Brain microvascular endothelial cell (primary cell): Measurements from ENCODE around the gene FAM186B.
"Not testable (repeated sequence)": the region's sequence is repeated elsewhere in the genome, so short reads cannot be mapped to it uniquely, and the experiment has no call there.

Experiments used
- DNase-seq: peaks from one replicate; pipeline ENCODE4 v3.0.0-alpha.2; 2020
- H3K27ac ChIP-seq: fragments of 250-450 bp; sonication (Bioruptor Pico); 2 replicates; pipeline ENCODE4 v1.5.1; 2020; ENCODE audit warnings: mild to moderate bottlenecking, moderate library complexity
- H3K27me3 ChIP-seq: fragments of 250-450 bp; sonication (Bioruptor Pico); replicated peaks from 2 replicates; pipeline ENCODE4 v1.5.1; 2020; ENCODE audit warnings: mild to moderate bottlenecking
- H3K36me3 ChIP-seq: fragments of 250-450 bp; sonication (Bioruptor Pico); replicated peaks from 2 replicates; pipeline ENCODE4 v1.5.1; 2020; ENCODE audit warnings: mild to moderate bottlenecking
- H3K4me3 ChIP-seq: 2 replicates; pipeline ENCODE4 v1.5.1; 2011; ENCODE audit warnings: low read depth, mild to moderate bottlenecking, control low read depth, low read length, moderate library complexity
- in situ Hi-C: cut with HindIII; loops from 2 replicates; pipeline ENCODE4 v1.10.0; 2017; ENCODE audit warnings: low sequenced_read_pairs, low pct_ligation_motif_present
- TF ChIP-seq, protein P1 (sequence below): IDR thresholded peaks from 2 replicates; pipeline ENCODE4 v1.5.1; 2011; ENCODE audit warnings: low read depth, mild to moderate bottlenecking, moderate library complexity, low read length, control low read depth, inconsistent platforms; ENCODE audit errors: missing control alignments

The FAM186B gene

DNA sequence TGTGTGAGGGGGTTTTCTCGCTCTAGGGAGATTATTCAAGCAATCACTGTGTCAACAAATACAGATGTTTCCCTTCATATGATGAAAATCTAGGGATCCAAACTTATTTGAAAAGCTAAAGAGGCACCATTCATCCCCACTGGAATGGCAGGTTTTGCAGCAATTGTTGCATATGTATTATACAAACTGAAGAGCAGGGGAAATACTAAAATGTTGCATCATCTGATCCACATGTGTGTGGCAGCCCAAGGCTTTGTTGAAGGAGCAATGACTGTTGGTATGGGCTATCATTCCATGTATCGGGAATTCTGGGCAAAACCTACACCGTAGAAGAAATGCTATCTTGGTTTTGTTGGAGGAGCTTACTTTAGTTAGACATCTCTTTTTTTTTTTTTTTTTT, 13.8 kb upstream of the FAM186B start:
- no peak for DNase-seq
- Histone ChIP-seq H3K27me3 (no peaks in the 10 kb centered on the region), H3K4me3 (no peak overlapping the region), H3K36me3 (no peaks in the 10 kb centered on the region), H3K27ac (no peak overlapping the region)
- TF ChIP-seq, protein P1, sequence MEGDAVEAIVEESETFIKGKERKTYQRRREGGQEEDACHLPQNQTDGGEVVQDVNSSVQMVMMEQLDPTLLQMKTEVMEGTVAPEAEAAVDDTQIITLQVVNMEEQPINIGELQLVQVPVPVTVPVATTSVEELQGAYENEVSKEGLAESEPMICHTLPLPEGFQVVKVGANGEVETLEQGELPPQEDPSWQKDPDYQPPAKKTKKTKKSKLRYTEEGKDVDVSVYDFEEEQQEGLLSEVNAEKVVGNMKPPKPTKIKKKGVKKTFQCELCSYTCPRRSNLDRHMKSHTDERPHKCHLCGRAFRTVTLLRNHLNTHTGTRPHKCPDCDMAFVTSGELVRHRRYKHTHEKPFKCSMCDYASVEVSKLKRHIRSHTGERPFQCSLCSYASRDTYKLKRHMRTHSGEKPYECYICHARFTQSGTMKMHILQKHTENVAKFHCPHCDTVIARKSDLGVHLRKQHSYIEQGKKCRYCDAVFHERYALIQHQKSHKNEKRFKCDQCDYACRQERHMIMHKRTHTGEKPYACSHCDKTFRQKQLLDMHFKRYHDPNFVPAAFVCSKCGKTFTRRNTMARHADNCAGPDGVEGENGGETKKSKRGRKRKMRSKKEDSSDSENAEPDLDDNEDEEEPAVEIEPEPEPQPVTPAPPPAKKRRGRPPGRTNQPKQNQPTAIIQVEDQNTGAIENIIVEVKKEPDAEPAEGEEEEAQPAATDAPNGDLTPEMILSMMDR = no peak
- in situ Hi-C loops = no loop called here

DNA sequence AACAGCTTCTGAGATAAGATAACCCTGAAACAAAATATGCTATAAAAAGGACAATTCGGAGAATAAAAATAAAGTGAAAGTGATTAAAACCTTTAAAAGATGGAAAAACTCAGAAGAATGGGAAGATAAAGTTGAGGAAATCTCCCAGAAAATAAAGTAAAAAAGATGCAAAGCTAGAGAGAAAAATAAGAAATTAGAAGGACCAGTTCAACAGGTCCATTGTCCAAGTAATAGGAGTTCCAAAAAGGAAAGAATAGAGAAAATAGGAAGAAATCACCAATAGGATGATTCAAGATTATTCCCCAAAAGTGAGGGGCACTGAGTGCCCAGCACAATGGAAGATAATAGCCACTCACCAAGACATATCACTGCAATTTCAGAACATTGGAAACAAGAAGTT, 13.1 kb upstream of the FAM186B start:
- no peak for DNase-seq
- in situ Hi-C loops = no loop called here
- no peaks in the 10 kb centered on the region for H3K36me3 ChIP-seq
- H3K27ac ChIP-seq = no peak overlapping the region
- H3K4me3 ChIP-seq = no peak overlapping the region
- TF ChIP-seq, protein P1 = no peak
- no peaks in the 10 kb centered on the region for H3K27me3 ChIP-seq

DNA sequence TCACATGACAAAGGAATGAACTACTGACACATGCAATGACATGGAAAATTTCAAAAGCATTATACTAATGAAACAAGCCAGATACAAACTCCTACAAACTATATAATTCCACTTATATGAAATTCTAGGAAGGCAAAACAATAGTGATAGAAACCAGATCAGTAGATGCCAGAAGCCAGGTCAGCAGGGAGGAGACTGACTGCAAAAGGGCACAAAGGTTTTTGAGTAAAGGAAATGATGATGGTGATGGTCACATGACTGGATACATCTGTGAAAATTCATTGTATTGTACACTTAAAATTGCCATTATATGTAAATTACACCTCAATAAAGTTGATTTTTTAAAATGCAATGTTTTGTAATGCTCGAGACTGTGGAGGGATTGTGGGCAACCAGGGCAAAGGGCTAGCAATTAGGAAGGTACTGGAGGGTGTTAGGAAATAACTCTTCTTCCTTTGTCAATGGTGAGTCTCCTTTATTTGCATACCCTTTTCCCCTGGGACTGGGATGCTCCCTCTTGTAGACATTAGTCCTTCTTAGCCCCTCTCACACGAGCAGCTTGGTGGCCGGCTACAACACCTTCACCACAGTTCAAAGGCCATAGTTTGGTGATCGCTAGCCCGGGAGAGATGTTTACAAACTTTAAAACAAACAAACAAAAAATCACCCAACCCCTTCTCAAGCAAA, 11.2 kb upstream of the FAM186B start:
- in situ Hi-C loops = no loop called here
- DNase-seq = no peak
- no peak overlapping the region for H3K4me3 ChIP-seq

DNA sequence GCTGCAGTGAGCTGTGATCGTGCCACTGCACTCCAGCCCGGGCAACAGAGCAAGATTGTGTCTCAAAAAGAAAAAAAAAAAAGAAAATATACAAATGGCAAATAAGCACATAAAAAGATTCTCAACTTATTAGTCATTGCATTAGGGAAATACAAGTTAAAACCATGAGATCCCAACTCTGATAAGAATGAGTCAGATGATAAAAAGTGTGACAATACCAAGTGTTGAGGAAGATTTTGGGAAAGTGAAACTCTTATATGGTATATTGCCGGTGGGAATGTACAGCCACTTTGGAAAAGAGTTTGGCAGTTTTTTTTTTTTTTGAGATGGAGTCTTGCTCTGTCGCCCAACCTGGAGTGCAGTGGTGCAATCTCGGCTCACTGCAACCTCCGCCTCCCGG, 10.3 kb upstream of the FAM186B start:
- in situ Hi-C loops = no loop called here
- Histone ChIP-seq H3K36me3 (no peaks in the 10 kb centered on the region), H3K4me3 (no peak overlapping the region), H3K27me3 (no peaks in the 10 kb centered on the region), H3K27ac (no peak overlapping the region)
- TF ChIP-seq, protein P1 = no peak
- DNase-seq = no peak

More for the DNA sequence above, 11.2 kb upstream of the FAM186B start:
- TF ChIP-seq, protein P1 = no peak
- H3K36me3 ChIP-seq = no peaks in the 10 kb centered on the region
- H3K27me3 ChIP-seq = no peaks in the 10 kb centered on the region
- no peak overlapping the region for H3K27ac ChIP-seq

DNA sequence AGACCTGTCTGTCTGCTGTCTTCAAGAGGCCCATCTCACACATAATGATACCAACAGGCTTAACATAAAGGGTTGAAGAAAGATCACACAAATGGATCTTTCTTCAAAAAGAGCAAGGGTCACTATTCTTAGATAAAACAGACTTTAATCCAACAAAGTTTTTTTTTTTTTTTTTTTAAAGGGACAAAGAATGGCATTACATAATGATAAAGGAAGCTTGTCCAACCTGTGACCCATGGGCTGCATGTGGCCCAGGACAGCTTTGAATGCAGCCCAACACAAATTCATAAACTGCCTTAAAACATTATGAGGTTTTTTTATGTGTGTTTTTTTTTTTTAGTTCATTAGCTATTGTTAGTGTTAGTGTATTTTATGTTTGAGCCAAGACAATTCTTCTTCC, 6.8 kb upstream of the FAM186B start:
- Histone ChIP-seq H3K27ac (no peak overlapping the region), H3K4me3 (no peak overlapping the region), H3K27me3 (no peaks in the 10 kb centered on the region), H3K36me3 (no peaks in the 10 kb centered on the region)
- TF ChIP-seq, protein P1 = no peak
- DNase-seq = no peak
- in situ Hi-C loops = no loop called here

DNA sequence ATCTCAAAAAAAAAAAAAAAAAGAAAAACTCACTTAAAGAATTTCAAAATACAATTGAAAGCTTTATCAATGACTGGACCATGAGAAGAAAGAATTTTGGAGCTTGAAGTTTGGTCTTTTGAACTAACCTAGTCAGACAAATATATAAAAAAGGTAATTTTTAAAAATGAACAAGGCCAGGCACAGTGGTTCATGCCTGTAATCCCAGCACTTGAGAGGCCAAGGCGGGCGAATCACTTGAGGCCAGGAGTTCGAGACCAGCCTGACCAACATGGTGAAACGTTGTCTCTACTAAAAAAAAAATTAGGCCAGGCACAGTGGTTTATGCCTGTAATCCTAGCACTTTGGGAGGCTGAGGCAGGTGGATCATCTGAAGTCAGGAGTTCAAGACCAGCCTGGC, 5.3 kb upstream of the FAM186B start:
- in situ Hi-C loops, H3K36me3 ChIP-seq, DNase-seq, H3K4me3 ChIP-seq, H3K27ac ChIP-seq, H3K27me3 ChIP-seq: not testable (repeated sequence)
